NOMO-1 treated with DMSO at 0.1 percent for 48 hours (cell line): ENCODE measurements around the gene ZCCHC3.
A peak's percentile ranks its signal among the peaks of the same experiment; 100 is the strongest.
"Not testable (repeated sequence)": the region's sequence is repeated elsewhere in the genome, so short reads cannot be mapped to it uniquely, and the experiment has no call there.

ENCODE experiments used
- DNase-seq: peaks from one replicate; lab custom pipeline; 2025; ENCODE audit not compliant: unreplicated experiment; lab: John Stamatoyannopoulos, UW

ZCCHC3 gene

DNA sequence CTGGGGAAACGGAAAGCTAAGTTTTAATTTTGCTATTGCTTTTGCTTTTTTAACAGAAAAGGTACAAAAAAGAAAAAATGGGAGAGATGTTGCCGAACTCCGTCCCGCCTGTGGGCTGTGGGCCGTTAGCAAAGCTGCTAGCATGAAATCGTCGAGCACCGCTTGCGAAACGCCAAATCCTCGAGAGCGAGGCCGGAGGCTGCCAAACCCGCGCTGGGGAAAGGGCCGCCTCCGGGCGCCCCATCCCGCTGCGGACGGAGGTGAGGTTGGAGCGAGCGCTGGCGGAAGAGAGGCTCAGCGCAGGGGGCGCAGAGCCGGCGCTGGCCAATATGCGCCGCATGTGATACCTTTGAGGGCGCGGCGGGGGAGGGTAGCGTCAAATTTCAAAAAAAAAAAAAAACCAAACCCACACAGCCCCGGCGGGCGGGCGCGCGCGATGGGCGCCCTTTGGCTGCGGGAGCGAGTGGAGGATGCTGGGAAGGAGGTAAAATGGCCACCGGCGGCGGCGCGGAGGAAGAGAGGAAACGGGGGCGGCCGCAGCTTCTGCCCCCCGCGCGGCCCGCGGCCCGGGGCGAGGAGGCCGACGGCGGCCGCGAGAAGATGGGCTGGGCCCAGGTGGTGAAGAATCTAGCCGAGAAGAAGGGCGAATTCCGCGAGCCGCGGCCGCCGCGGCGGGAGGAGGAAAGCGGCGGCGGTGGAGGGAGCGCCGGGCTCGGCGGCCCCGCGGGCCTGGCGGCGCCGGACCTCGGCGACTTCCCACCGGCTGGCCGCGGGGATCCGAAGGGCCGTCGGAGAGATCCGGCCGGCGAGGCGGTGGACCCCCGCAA is at the start of gene ZCCHC3:
ZCCHC3 (plus strand) TSS at position 473 of the 827 bp plus-strand sequence; CDS start at position 490, 17 bp downstream.
- DNase-seq: peak; percentile 89

GRCh38 chr20:251354-251753 is 46.0 kb upstream of the ZCCHC3 start:
- DNase-seq: no peak

GRCh38 chr20:252801-253200 is 44.6 kb upstream of the ZCCHC3 start:
- no peak for DNase-seq

DNA sequence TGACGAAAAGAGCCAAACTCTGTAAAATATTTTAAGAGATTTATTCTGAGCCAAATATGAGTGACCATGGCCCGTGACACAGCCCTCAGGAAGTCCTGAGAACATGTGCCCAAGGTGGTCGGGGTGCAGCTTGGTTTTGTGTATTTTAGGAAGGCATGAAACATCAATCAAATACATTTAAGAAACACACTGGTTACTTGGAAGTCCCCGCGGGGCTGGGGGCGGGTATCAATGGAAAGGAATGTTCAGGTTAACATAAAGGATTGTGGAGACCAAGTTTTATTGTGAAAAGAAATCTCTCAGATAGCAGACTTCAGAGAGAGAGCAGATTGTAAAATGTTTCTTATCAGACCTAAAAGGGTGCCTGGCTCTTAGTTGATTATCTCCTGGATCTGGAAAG is 43.9 kb upstream of the ZCCHC3 start:
- DNase-seq: not testable (repeated sequence)

- DNase-seq: no peak
Observed at GRCh38 chr20:257419-257818, 40.0 kb upstream of the ZCCHC3 start, which contains the start of gene DEFB132. Gene DEFB132 (plus strand): TSS chr20:257724. CDS start chr20:257779, 55 bp downstream.

DNA sequence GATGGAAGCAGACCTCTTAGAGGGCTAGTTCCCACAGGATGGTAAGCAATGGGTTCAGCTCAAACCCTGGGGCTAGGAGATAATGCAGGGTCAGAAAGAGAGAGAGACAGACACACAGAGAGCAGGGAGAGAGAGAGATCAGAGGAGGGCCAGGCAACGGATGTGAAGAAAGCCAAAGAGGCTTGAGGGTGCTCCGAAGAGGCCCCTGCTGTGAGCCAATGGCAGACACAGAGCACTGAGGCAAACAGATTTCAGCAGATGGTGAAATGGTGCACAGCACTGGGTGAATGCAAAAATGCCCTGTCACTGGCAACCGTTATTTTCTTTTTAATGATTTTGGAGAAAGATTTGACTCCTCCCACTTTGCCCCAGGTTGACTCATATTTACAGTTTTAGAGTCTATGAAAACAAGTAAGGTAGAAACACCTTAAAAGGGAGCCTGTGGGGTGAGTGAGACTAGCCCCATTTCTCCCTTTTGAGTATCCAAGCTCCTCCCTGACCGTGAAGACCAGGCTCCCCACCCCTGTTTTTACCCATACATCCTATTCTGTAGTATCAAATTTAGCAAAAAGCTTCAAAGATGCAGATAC is 39.0 kb upstream of the ZCCHC3 start:
- DNase-seq: no peak

DNA sequence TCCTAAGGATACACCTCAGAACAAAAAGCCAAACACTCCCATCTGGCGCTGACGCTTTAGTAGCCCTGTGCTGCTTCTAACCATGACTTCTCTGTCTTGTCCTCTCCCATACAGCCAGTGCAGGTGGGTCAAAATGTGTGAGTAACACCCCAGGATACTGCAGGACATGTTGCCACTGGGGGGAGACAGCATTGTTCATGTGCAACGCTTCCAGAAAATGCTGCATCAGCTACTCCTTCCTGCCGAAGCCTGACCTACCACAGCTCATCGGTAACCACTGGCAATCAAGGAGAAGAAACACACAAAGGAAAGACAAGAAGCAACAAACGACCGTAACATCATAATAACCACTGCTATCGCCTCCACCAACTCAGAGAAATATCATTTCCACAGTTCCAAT is 38.4 kb upstream of the ZCCHC3 start:
- DNase-seq: no peak

GRCh38 chr20:259981-260380 is 37.4 kb upstream of the ZCCHC3 start:
- no peak for DNase-seq

DNA sequence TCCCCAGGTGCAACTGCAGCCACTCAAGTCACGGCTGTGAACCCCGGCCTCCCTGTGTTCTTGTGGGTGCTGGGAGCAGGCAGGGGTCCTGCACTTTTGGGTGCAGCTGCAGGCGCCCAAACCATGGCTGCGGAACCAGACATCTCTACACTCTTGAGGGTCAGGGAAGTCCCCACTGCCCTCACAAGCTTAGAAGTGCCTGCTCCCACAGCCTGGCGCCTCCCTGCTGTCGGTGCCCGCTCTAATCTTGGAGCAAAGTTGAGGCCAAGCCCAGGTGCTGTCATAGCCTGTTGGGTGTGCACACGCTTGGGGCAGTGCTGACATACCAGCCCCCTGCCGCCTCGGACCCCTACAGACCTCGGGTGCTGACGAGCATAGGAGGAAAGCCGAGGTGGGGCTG is 33.7 kb upstream of the ZCCHC3 start:
- no peak for DNase-seq

DNA sequence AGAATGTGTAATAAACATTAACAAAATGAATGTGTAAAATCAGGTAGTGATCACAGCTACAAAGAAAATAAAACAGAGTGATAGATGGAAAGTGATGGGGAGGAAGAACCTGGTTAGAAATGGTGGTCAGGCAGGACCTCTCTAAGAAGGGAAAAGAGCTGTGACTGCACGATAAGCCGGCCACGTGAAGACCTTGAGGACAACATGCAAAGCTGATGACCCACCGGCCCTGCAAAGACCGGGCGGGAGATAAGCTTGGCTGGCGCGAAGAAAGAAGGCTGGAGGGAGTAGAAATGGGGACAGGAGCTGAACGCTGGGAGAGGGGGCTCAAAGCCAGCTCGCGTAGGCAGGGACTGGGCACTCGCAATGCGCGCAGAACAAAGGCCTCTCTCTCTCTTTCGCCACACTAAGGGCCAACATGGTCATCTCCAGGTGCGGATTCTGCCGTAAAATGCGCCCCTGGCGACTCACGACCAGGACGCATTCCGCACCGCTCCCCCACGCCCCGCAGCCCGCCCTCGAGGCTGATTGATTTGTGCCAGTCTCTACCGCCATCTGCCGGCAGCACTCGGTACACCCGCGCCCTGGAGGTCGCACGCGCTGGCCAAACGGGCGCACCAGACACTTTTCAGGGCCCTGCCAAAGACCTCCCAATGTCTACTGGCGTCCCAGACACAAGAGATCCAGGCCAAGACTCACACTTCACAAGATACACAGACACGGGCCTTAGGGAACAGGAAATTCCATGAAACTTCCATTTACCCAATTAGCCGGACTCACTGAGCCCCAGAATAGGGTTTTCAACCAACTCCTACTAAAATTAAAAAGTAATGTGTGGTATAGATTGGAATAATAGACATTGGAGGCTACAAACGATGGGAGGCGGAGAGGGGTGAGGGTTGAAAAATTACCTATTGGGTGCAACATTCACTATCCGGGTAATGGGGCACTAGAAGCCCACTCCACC is 30.5 kb upstream of the ZCCHC3 start:
- peak; percentile 80 for DNase-seq

- DNase-seq: no peak
Observed at GRCh38 chr20:270517-270916, 26.9 kb upstream of the ZCCHC3 start.

GRCh38 chr20:271069-271468 is 26.3 kb upstream of the ZCCHC3 start:
- DNase-seq: no peak

DNA sequence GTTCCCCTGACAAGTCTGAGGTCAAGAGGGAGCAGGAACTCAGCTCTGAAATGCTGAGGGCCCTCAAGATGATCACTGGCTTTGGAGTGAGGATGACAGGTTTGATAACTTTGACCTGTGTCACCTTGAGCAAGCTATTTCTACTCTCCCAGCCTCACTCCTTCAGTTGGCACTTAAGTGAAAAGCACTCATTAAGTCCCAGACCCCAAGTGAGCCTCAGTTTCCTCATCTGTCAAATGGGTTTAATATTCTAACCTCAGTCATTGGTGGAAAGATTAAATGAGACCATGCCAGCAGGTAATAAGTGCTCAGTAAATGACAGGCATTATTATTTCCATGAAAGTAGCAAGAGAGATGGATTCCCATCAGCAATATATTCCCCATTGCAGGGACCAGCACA is 25.8 kb upstream of the ZCCHC3 start:
- DNase-seq: no peak

DNA sequence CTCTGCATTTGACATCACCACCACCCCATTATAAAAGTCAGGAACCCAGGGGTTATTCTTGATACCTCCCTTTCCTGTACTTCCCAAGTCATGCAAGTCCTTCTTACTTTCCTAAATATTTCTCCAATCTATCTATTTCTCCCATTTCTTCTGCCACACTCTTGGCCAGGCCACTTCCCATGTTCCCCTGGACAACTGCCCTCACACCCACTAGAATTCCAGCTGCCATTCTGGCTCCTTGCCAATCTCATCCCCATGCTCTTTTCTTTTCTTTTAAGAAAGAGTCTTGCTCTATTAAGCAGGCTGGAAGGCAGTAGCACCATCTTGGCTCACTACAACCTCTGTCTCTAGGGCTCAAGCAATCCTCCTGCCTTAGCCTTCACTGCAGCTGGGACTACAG is 24.7 kb upstream of the ZCCHC3 start:
- no peak for DNase-seq

DNA sequence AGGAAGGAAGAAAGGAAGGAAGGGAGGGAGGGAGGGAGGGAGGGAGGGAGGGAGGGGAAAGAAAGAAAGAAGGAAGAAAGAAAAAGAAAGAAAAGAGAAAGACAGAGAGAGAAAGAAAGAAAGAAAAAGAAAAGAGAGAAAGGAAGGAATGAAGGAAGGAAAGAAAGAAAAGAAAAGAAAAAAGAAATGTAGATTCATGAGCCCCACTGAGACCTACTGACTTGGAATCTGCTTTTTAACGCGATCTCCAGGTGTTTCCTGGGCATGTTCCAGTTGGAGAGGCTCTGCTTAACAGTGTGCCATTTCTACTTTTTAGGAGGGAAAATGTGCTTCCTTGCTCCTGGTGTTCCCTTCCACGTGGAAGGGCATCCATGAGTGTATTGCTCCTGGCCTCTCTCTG is 23.5 kb upstream of the ZCCHC3 start:
- DNase-seq: no peak

- DNase-seq: no peak
Observed at GRCh38 chr20:275791-276190, 21.6 kb upstream of the ZCCHC3 start.

DNA sequence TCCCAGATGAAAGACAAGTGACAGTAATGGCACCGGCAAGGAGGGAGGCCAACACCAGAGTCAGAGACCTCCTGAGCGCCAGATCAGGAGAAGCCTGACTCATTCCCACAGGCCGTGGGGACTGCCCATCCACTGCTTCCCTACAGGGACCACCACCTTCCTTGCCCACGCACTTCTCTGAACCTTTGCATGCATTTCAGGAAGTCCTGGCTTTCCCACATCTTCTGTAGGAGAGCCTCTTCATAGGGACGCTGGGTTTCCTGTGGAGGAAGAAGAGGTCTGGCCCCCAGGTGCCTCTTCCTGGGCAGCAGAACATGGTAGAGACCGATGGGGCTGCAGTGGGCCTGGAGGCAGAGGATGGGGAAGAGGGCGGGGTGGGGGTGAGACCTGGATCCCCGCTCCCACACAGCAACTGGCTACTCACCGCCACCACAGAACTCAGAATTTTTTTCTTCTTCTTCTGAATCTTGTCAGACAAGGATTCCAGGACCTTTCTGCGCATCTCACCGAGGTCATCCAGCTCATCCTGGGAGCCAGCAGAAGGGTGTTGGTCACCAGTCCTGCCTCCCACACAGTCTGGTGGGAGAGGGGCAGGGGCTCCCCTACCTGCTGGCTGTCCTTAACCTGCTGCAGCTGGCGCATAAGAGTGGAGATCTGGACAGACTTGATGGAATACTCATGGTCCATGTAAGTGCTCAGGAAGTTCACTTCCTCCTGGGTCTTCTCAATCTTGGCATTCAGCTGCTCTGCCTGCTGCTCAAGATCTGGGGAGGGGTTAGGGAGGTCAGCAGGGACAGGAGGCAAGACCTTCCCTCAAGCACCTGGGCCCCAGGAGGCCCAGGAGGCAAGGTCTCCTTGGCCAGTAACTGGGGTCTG is 20.5 kb upstream of the ZCCHC3 start:
- DNase-seq: no peak

GRCh38 chr20:277496-277781 is 19.9 kb upstream of the ZCCHC3 start:
- no peak for DNase-seq

GRCh38 chr20:278181-278580 is 19.2 kb upstream of the ZCCHC3 start:
- no peak for DNase-seq
